Activated CD4-positive, alpha-beta T cell treated with anti-CD3 and anti-CD28 coated beads, Interleukin-2, amount 50 U/mL, for 1 hour (primary cell): ENCODE measurements around the gene KAZN.

Source experiments
- DNase-seq: peaks from one replicate; pipeline ENCODE4 v3.0.0-alpha.2; 2020

The KAZN gene

DNA sequence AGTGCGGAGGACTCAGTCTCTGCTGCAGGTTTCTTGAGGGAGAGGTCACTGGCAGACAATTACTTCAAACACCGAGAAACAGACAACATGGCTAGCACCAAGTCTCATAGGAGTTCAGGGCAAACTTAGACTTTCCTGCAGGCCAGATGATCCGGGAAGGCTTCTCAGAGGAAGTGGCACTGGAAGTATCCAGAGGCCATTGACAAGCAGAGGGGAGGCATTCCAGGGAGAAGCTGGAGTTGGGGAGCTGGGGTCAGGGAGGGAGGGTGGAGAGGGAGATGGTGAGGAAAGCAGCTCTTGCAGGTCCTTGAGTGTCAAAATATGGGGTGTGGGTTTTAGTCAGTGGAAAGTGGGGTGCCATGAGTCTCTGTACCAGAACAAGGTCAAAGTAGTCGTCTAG lies 147.9 kb downstream of the KAZN start:
- DNase-seq: no peak

DNA sequence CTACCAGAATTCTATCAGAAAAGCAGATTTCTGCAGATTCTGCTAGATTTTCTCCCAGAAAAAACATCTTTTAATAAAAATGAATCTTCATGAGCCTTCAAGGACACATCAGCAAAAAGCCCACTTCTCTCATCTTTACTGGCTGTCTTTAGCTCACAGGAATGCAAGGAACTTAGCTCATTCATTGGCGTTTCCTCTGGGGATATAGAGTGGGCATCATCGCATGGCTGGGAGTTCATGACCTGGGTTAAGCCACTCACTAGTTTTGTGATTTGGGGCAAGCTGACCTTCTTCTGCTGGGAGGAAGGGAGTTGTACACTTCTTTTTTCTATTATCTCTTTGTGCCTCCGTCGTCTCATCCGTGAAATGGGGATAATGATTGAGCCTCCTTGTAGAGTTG lies 149.7 kb downstream of the KAZN start:
- DNase-seq: no peak

DNA sequence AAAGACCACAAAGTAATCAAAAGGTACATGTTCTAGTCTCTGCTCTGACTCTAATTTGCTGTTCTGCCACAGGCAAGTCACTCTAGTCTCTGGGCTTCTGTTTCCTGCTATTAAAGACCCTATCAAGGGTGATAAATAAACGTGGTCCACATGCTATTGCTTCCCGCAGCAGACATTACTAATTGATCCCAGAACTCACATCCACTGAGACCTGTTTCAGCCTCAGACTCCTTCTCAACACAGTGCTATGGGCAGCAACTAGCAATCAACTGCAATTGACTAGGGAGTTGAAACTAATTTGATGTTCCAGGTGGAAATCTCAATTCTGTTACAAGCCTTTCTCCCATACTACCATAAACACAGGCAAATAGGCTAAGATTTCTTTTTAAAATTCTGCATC lies 150.5 kb downstream of the KAZN start:
- DNase-seq: no peak

DNA sequence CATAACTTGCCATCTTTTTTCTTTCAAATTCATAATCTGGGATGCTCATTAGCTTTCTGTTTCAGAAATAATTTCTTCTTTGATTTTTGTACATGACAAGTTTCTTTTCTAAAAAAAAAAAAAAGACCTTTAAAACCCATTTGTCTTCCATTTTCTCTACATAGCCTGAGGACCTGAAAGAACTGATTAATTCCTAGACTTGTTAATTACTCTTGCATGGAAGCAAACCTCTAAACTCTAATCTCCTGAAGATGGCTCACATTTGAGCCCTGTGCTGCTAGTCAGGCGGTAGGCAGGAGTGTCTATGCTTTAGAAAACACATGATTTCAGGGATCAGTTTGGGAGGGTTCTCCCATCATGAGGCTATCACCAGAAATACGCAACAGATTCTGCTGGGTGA lies 152.0 kb downstream of the KAZN start:
- DNase-seq: no peak

DNA sequence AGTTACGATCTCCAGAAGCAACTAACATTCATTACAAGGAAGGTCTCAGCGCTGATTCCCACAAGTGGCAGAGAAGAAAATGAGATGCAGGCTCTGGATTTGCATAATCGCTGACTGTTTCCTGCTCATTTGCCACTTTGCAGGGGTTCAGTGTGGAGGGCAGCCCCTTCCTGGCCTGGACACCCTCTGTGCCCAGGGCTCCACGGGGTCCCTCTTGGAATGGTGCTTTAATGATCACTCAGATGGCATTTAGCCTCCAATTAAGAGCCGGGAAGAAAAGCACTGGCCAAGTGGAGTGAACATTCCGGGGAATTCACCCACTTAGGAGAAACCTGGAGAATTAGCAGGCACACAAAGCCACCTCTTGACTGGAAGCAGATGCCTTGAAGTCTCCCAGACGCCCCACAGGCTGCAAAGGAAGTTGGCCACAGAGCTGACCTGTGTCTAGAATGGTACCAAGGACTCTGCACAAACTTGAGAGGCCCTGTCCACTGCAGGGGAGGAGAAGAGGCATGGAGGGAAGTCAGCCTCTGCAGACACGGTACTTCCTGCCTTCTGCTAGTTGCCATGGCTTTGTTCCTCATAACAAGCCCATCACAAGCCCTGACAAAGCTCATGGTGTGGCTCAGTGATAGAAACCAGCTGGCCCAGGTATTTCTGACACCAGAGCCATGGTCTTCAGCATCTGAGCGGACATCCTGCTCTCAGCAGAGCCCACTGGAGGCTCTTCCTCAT lies 157.2 kb downstream of the KAZN start:
- DNase-seq: no peak

DNA sequence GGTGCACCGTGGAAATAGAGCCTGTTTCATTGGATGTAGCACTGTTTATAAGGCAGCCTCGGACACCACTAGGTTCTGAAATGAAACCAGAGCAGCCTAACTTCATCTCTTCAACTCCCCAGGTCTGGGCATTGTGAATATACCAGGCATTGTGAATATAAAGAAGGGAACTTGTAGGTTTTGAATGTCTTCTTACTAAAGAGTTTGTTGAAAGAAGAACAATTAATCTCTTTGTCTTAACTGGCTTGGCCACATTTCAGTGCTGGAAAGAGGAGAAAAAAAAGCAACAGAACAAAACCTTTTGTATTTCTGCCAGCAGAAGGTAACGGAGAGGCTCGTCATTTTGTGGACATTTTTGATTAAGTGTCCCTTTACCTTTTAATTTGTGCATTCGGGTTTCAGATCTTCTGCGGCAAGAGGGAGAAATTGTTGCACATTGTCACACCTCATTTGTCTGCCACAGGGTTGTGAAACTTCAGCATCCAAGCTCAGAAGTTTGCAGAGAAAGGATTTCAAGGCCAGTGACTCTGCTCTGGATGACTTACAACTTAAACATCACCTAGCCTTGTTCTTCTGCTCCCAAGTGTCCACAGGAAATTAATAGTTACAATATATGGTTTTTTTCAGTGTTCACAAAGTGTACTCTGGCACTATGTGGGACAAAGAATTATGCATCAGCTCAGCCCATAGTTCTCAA lies 158.3 kb downstream of the KAZN start:
- no peak for DNase-seq

DNA sequence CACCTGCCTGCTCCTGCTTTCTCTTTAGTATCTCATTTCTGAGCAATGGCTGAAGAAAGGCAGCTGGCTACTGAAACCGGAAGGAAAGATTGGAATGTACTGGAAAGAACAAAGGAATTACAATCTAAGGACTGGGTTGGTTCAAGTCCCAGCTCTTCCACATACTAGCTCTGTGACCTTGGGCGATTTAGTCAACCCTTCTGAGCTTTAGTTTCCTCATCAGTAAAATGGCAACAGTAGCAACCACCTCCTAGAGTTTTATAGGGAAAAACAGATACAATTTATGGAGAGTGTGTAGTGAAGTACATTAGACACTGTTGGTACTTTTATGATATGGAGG lies 158.8 kb downstream of the KAZN start:
- no peak for DNase-seq

DNA sequence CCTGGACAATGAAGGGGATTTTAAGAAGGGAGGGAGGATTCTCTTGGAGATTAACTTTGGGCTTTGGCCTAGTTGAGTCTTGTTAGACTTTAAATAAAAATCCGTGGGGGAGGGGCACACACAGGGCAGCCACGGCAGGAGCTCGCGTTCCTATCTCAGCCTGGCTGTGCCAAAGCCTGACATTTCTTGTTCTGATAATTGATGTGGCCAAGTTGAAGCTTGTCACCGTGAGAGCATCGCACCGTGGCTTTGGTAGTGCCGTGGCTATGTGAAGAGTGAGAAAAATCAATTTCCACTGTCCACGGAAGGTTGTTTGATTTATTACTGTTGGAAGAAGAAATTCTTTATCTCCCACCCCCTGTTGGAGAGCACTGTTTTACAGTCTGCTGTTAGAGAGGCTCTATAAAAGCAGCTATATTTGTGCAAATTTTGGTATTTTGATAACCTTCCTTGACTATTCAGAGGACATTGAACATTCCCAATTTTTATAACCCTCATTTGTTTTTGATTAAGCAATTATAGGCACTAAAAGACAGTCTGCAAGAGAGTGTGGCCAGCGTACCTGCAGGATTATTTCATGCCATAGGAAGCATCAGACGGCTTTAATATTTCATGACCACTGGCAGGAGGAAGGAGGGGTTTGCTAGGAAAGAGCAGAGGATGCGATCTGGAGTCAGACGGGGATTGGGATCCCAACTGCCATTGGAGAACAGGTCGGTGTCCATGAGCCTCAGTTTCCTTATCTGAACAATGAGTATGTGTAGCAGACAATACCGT lies 160.7 kb downstream of the KAZN start:
- DNase-seq: no peak

DNA sequence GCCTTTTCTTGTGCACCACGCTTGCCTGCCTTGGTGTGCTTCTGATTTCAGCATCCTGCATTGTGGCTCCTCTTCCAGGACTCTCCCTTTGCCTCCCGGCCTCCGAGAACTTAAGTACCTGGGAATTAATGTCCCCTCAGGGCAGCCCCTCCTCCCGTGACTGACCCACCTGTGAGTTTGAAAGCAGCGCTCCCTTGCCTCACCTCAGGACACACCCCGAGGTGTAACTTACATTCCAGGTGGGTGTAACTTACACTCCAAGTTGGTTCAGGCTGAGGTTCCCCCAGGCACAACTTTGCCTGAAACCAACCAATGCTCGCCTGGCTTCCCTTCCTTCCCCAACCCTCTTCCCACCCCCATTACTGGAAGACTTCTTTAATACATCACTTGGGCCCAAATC lies 161.4 kb downstream of the KAZN start:
- DNase-seq: no peak

DNA sequence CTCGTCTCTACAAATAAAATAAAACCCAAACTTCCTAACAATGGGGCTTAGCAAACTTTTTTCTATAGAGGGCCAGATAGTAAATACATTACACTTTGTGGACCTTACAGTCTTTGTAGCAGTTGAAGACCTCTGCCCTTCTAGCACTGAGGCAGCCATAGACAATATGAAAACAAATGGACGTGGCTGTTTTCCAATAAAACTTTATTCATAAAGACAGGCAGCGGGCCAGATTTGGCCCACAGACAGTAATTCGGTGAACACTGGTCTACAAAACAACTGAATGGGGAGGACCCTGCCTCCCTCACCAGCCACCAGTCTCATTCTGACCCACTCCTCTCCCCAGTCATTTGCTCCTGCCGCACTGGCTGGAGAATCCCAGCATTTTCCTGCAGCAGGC lies 162.3 kb downstream of the KAZN start:
- no peak for DNase-seq

DNA sequence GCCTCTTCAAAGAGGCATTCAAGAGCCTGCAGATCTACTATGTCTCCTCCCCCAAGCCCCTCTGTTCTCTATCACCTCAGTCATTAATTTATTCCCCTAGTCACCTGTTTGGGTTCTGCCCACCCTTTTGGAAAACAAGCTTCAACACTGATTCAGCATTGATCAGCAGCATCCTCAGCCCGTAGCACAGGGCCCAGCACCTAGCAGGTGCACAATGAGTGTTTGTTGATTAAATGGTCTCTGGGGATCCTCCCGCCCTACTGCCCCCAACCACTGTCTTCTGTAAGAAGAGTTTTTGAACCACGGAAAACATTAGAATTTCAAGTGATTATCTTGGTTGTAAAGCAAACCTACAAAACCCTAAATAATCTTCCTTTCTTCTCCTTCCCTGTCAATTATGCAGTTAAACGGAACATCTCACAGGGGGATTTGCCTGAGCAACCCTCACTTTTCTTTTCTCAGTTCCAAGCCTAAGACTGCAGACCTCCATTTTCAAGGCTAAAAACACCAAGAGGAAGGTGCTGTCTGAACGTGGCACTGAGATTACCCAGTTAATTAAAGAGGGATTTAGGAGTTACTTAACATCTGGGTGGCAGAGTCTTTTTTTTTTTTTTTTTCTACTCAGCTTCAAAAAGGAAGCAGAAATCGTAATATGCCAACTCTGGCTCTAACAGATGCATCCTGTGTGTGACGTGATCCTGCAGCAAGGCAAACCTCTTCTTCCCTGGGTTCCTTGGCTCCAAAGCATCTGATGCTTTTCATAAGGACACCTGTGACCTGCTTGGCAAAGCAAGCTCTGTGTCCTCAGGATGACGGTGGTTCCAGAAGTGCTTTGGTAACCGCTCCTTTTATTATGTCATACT lies 163.0 kb downstream of the KAZN start:
- no peak for DNase-seq

DNA sequence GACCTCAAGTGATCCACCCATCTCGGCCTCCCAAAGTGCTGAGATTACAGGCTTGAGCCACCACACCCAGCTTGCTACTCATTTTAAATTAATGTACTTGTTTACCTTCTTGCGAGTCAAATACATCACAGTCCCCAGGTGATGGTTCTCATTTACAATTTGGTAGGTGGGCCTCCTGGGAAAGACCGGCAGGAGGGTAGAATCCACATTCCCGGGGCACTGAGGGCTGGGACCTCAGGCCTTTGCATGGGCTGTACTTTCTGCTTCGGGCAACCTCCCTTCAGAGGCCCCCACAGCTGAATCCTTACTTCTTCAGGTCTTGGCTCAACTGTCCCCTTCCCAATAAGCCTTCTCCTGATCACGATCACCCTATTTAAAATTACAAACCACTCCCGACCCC lies 165.5 kb downstream of the KAZN start:
- DNase-seq: no peak

DNA sequence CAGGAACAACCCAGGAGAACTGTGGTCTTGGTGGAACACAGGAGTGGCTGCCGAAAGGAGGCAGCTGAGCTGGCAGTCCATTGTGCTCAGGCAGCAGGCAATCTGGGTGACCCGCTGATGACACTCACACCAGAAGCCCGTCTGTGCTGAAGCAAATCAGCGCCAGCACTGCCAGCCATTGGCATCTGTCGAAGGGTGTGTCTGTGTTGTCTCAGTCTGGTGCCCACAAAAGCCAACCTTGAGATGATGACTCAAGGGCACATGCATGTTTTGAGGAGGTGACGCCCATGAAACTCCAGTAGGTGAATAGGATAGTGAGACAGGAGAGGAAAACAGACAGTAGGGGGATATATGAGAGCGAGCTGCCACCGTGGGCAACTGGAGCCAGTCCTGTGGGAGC lies 167.3 kb downstream of the KAZN start:
- no peak for DNase-seq

DNA sequence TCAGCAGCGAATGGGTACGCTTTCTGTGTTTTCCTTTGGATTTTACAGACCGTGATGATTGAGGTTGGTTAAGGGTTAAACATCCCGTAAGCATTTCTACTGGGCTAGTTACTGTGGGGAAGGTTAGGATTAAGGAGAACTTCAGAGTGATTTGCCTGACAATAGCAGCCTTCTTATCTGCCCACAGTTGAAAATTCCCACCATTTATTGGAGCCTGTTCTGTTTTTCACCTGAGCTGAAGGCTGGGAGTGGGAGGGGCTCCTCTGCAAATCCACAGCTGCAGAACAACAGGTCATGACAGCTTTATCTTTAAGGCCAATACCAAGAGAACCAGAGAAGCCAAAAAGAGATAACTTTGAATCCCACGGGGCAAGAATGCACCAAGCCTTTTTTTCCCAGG lies 168.6 kb downstream of the KAZN start:
- no peak for DNase-seq

DNA sequence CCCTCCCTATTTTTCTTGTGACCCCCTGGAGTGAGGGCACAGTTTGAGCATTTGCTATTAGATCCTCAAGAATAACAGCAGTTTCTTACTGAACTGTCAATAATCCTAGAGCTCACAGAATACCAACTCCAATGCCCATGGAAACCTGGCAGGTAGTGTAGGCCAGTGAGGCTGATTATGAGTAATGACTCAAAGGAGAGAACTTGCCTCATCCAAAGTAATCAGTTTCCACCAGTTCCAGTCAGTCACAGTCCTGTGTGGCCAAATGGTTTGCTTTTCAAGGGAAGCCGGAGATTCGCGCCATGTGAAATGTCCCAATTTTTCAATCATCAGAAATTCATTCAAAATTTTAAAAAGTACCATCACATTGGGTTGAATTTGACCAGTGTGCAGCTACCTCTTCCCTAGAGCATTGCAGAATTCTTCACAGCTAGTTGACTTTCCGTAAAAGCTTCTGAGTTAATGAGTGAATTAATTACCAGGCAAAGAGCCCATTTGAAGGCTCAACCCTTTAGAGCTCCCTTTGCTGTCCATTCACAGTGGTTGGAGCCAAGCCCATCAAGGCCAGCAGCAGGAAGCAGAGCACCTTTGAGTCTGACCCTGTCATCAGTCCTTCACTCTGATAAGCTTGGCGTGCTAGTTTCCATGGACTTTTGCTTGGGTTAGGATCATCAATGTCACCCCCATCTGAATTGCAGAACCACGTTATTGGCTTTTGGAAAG lies 170.3 kb downstream of the KAZN start:
- no peak for DNase-seq

DNA sequence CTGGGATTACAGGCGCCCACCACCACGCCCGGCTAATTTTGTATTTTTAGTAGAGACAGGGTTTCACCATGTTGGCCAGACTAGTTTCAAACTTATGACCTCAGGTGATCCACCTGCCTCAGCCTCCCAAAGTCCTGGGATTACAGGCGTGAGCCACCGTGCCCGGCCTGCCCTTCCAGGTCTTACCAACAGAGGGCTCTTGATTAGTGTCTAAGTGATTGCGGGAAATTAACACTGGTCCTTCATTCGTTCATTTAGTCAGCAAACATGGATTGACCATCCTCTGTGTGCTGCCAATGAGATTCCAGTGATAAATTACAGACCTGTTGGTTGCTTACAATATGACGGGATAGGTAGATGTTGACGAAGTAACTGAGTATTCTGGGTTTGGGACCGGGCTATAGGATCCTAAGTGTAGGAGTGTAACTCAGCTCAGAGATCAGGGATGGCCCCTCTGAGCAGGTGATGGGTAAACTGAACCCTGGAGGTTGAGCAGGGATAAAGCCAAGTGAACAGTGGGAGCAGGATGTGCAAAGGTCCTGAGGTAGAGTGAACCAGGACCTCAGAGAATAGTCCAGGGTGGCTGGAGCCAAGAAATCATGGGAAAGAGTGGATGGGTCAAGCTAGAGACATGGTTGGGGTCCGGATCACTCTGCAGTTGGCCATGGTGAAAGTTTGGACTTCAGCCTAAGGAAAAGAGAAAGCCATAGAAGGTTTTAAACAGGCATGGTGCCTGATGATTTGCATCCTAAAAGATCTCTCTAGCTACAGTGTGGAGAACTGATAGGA lies 171.2 kb downstream of the KAZN start:
- DNase-seq: no peak

DNA sequence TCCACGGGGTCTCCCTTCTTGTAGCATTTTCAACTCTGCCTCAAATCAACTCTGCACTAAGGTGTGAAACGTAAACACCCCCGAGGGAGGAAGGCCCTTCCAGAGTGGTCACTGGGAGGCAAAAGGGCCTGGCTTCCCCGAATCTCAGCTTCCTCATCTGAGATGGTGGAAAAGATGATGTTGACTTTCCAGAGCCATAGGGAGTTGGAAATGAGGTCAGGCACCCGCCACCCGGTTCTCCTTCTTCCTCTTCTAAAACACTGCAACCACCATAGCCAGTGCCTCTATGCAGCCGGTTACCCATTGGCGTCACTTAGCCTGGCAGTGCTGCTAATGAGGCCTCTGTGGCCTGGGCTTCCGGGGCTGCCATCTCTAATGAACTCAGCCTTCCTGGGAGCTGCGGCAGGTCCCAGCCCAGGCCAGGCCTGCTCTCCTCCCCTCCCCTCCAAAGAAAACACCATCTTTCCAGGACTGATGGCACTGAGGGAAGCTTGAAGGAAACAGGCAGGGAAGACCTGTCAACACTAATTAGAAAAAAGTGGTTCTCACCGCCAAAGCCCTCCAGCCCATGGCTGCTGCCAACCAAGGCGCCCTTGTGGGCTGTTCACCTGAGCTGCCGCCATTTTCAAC lies 175.0 kb downstream of the KAZN start:
- no peak for DNase-seq

DNA sequence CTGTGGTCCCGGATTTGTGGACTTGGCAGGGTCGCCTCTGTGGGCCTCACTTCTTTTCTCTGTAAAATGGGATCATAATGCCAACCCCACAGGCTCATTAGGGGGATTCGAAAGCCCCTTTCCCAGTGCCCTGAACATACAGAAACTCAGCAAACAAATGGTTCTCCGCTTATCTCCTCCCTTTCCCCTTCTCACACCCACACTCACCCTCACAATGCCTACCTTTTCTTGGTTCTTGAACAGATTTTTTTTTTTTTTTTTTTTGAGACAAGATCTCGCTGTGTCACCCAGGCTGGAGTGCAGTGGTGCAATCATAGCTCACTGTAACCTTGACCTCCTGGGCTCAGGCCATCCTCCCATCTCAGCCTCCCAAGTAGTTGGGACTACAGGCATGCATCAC lies 175.7 kb downstream of the KAZN start:
- DNase-seq: no peak

DNA sequence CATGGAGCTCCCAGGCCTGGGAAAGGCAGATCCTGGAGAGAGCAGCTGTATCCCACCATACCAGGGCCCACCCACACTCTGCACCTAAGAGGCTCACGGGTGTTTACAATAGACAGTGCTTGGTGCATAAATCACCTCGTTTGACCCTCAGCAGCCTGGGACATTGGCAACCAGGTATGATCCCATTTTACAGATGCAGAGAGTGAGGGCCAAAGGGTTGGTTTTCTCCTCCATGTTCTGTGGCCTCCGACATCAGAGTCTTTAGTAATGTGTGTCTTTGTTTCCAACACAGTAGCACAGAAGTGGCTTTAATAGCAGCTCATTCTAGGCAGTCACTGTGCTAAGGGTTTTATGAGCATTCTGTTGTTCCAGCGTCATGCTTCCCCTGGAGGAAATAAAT lies 176.5 kb downstream of the KAZN start:
- no peak for DNase-seq

DNA sequence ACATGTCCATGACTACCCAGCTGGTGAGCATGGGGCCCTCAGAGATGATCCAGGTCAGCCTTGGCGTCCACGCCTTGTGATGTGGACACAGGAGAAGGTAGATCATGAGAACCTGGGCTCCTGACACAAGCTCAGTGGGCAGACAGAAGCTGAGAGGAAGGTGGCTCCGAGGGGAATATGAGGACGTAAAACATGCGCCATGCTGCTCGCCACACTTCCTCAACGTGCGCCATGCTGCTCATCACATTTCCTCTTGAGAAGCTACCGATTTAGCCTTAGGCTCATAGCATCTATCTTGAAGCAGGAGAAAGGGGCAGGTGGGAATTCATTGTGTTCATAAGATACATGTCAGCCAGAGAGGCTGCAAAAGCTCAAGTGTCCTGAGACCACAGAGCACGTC lies 176.9 kb downstream of the KAZN start:
- DNase-seq: no peak
